PC-9 (cell line): ENCODE data around the gene HEPACAM. TPM values are rescaled to one million over a fixed set of nuclear protein-coding genes. Genes with fewer than 3 reads are reported as not detected.

ENCODE experiments used
- BruUV-seq: library from RNA; stranded (reverse); fragments of 400-500 nt; replicated peaks from 2 replicates; lab custom pipeline; 2021; lab: Mats Ljungman, UMichigan
- CTCF ChIA-PET: fragments of 300-600 bp; sonication (Branson Sonifier 250); formaldehyde crosslinking; loops from one replicate; lab custom pipeline; 2022; ENCODE audit warnings: antibody characterized with exemption; lab: Charles Lee
- POLR2A ChIA-PET: fragments of 300-600 bp; sonication (Branson Sonifier 250); formaldehyde crosslinking; loops from one replicate; lab custom pipeline; 2022; ENCODE audit warnings: antibody characterized with exemption; ENCODE audit not compliant: unreplicated experiment; lab: Charles Lee
- DNase-seq, 2 experiments: peaks; one replicate each; pipeline versions ENCODE4 v3.0.0 to v3.0.0-alpha.2; 2015 to 2022; ENCODE audit warnings: mixed read lengths in 1 of 2
- H2AFZ ChIP-seq: fragments of 200-600 bp; sonication (generic); 2 replicates; pipeline ENCODE4 v1.8.1; 2017; ENCODE audit warnings: antibody characterized with exemption
- H3F3A ChIP-seq: fragments of 200-600 bp; sonication (generic); 2 replicates; pipeline ENCODE4 v1.8.1; 2017; ENCODE audit warnings: antibody characterized with exemption, mild to moderate bottlenecking, low read depth; ENCODE audit not compliant: insufficient read depth
- H3K27ac ChIP-seq: fragments of 200-600 bp; sonication (generic); 2 replicates; pipeline ENCODE4 v1.6.1; 2016; ENCODE audit warnings: mixed run types
- H3K27me3 ChIP-seq: fragments of 200-600 bp; sonication (generic); 2 replicates; pipeline ENCODE4 v1.6.1; 2016; ENCODE audit warnings: low read depth, mixed run types; ENCODE audit not compliant: insufficient read depth
- H3K36me3 ChIP-seq: fragments of 200-600 bp; sonication (generic); 2 replicates; pipeline ENCODE4 v1.6.1; 2016; ENCODE audit warnings: low read depth, mixed run types
- H3K4me1 ChIP-seq: fragments of 200-600 bp; sonication (generic); replicated peaks from 2 replicates; pipeline ENCODE4 v1.6.1; 2016; ENCODE audit warnings: mixed run types; ENCODE audit not compliant: insufficient read depth
- H3K4me2 ChIP-seq: fragments of 200-600 bp; sonication (generic); 2 replicates; pipeline ENCODE4 v1.6.1; 2017; ENCODE audit warnings: mixed run types
- H3K4me3 ChIP-seq: fragments of 200-600 bp; sonication (generic); 2 replicates; pipeline ENCODE4 v1.6.1; 2016; ENCODE audit warnings: mixed run types
- H3K79me2 ChIP-seq: fragments of 200-600 bp; sonication (generic); 2 replicates; pipeline ENCODE4 v1.6.1; 2017; ENCODE audit warnings: low read depth, mixed run types
- H3K9me2 ChIP-seq: fragments of 200-600 bp; sonication (generic); 2 replicates; pipeline ENCODE4 v1.8.1; 2017; ENCODE audit warnings: mild to moderate bottlenecking; ENCODE audit not compliant: insufficient read depth
- H3K9me3 ChIP-seq: fragments of 200-600 bp; sonication (generic); 2 replicates; pipeline ENCODE4 v1.8.1; 2016; ENCODE audit warnings: low read depth; ENCODE audit not compliant: insufficient read depth
- H4K20me1 ChIP-seq: fragments of 200-600 bp; sonication (generic); 2 replicates; pipeline ENCODE4 v1.8.1; 2017; ENCODE audit not compliant: insufficient read depth
- EZH2 ChIP-seq: fragments of 200-600 bp; sonication (generic); IDR thresholded peaks from 2 replicates; pipeline ENCODE4 v1.8.0; 2017; ENCODE audit warnings: antibody characterized with exemption, low read depth
- intact Hi-C: fragments of 100-400 bp; cut with micrococcal nuclease; formaldehyde crosslinking; loops from one replicate; pipeline ENCODE4 v1.10.0; 2022; ENCODE audit not compliant: unreplicated experiment
- total RNA-seq: library from RNA; stranded (reverse); gene quantifications from 2 replicates; pipeline ENCODE4 v1.2.3, GENCODE V29; 2021
- TF ChIP-seq, protein P1 (sequence below): fragments of 200-600 bp; sonication (generic); conservative IDR thresholded peaks from 2 replicates; pipeline ENCODE4 v1.6.1; 2017; ENCODE audit warnings: mixed run types, antibody characterized with exemption, mild to moderate bottlenecking, moderate library complexity

Gene HEPACAM
- total RNA-seq, 1 experiment from 2014 or later = not detected

DNA sequence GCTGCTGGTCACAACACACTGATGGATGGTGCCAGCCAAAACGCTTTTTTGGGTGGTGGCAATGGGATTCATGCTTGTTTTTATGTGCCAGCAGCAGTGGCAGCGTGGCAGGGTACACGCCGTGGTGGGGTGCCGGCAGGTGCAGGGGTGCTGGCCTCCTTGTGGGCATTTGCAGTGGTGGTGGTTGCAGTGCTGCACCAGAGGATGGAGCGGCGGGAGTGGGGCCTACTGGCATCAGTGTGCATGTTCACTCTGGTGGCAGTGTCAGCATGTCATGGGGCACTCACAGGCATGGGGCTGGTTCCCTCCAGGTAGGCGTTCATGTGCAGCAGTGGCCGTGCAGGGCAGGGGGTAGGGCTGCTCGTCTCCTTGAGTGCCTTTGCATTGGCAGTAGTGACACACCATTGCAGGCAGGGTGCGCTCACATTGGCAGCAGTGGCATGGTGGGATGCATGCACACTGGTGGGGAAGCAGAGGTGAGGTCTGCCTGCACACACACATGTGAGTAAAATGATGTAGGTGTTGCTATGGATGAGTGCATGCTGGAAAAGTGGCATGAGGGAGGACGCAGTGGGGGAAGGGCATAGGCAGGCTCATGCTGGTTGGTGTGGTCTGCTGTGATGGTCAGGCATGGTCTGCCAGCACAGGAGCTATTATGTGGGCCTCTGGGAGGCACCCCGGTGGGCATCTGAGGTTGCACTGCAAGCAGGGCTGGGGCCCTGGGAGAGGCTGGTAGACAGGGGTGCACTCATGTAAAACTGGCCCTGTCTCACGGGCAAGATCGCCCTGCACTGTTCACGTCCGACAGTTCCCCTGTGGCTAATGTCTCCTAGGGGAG lies 48.0 kb upstream of the HEPACAM start:
- Histone ChIP-seq H3K36me3 (no peaks in the 10 kb centered on the region), H3K4me1 (no peaks in the 10 kb centered on the region), H3K4me3 (no peak overlapping the region), H3K9me2 (no peaks in the 10 kb centered on the region), H3K9me3 (no peaks in the 10 kb centered on the region), H3F3A (no peaks in the 10 kb centered on the region), H3K4me2 (no peak overlapping the region), H3K27me3 (no peaks in the 10 kb centered on the region), H2AFZ (no peak overlapping the region), H3K27ac (no peak overlapping the region), H4K20me1 (no peaks in the 10 kb centered on the region), H3K79me2 (no peaks in the 10 kb centered on the region)
- TF ChIP-seq, protein P1, sequence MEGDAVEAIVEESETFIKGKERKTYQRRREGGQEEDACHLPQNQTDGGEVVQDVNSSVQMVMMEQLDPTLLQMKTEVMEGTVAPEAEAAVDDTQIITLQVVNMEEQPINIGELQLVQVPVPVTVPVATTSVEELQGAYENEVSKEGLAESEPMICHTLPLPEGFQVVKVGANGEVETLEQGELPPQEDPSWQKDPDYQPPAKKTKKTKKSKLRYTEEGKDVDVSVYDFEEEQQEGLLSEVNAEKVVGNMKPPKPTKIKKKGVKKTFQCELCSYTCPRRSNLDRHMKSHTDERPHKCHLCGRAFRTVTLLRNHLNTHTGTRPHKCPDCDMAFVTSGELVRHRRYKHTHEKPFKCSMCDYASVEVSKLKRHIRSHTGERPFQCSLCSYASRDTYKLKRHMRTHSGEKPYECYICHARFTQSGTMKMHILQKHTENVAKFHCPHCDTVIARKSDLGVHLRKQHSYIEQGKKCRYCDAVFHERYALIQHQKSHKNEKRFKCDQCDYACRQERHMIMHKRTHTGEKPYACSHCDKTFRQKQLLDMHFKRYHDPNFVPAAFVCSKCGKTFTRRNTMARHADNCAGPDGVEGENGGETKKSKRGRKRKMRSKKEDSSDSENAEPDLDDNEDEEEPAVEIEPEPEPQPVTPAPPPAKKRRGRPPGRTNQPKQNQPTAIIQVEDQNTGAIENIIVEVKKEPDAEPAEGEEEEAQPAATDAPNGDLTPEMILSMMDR = no peak
- TF ChIP-seq EZH2 = no peak
- intact Hi-C loops = no loop called here
- ChIA-PET CTCF (no interaction called here), POLR2A (no interaction called here)
- no peak for DNase-seq
- no TSS peak for BruUV-seq

DNA sequence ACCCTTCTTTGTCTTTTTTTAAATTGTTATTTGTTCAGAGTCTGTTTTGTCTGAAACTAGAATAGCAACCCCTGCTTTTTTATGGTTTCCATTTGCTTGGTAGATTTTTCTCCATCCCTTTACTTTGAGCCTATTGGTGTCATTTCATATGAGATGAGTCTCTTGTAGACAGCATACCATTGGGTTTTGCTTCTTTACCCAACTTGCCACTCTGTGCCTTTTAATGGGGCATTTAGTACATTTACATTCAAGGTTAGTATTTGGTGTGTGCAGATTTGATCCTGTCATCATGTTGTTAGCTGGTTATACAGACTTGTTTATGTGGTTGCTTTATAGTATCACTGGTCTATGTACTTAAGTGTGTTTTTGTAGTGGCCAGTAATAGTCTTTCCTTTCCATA lies 46.2 kb upstream of the HEPACAM start:
- no peak for DNase-seq
- Histone ChIP-seq H3K4me1 (no peaks in the 10 kb centered on the region), H3F3A (no peaks in the 10 kb centered on the region), H3K36me3 (no peaks in the 10 kb centered on the region), H3K9me3 (no peaks in the 10 kb centered on the region), H3K27me3 (no peaks in the 10 kb centered on the region), H3K9me2 (no peaks in the 10 kb centered on the region), H3K4me2 (no peak overlapping the region), H2AFZ (no peak overlapping the region), H3K79me2 (no peaks in the 10 kb centered on the region), H3K27ac (no peak overlapping the region), H4K20me1 (no peaks in the 10 kb centered on the region), H3K4me3 (no peak overlapping the region)
- no TSS peak for BruUV-seq
- intact Hi-C loops = no loop called here
- ChIA-PET POLR2A (interaction anchor here (0.8 kb wide), 1 partner anchor 331 kb away, joined by 5 read pairs; no protein-coding TSS in a partner anchor), CTCF (no interaction called here)
- TF ChIP-seq, protein P1 = no peak
- no peak for TF ChIP-seq EZH2

DNA sequence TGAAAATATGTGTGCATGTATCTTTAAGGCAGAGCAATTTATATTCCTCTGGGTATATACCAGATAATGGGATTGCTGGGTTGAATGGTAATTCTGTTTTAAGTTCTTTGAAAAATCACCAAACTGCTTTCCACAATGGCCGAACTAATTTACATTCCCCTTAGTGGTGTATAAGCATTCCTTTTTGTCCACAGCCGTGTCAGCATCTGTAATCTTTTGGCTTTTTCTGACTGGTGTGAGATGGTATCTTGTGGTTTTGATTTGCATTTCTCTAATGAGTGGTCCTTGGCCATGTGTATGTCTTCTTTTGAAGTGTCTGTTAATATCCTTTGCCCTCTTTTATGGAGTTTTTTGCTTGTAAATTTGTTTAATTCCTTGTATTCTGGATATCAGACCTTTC lies 42.5 kb upstream of the HEPACAM start:
- Histone ChIP-seq H3K4me1 (no peaks in the 10 kb centered on the region), H3K27ac (no peak overlapping the region), H4K20me1 (no peaks in the 10 kb centered on the region), H2AFZ (no peak overlapping the region), H3K4me3 (no peak overlapping the region), H3F3A (no peaks in the 10 kb centered on the region), H3K27me3 (no peaks in the 10 kb centered on the region), H3K9me2 (no peaks in the 10 kb centered on the region), H3K36me3 (no peaks in the 10 kb centered on the region), H3K4me2 (no peak overlapping the region), H3K9me3 (no peaks in the 10 kb centered on the region), H3K79me2 (no peaks in the 10 kb centered on the region)
- BruUV-seq = no TSS peak
- ChIA-PET POLR2A (no interaction called here), CTCF (no interaction called here)
- intact Hi-C loops = no loop called here
- DNase-seq = no peak
- TF ChIP-seq, protein P1 = no peak
- no peak for TF ChIP-seq EZH2
